ENCODE measurements around the gene OR10AG1.

OR10AG1 gene

GRCh38 chr11:55969845-55970244 is at the start of gene OR10AG1:
Gene OR10AG1, minus strand, starts transcription at chr11:55969945. Its CDS starts 38 bp downstream, at chr11:55969907.
- DNase-seq (ENCODE audit: low read depth): no peak
- no peak for TF ChIP-seq CTCF (conservative IDR thresholded peaks at IDR 0.05; ENCODE audit: low read depth, low read length)
- H3K4me3 ChIP-seq (ENCODE audit: low read length): no peak within 1 kb of the TSS

- no peak for DNase-seq (ENCODE audit: low read depth)
- no peak overlapping the region for H3K4me3 ChIP-seq (ENCODE audit: low read length)
- TF ChIP-seq CTCF (conservative IDR thresholded peaks at IDR 0.05; ENCODE audit: low read depth, low read length): no peak
Measured at GRCh38 chr11:56013805-56014204, 44.1 kb upstream of the OR10AG1 start.

- no peak overlapping the region for H3K4me3 ChIP-seq (ENCODE audit: low read length)
- no peak for DNase-seq (ENCODE audit: low read depth)
- TF ChIP-seq CTCF (conservative IDR thresholded peaks at IDR 0.05; ENCODE audit: low read depth, low read length): no peak
Measured at GRCh38 chr11:56010716-56011115, 41.0 kb upstream of the OR10AG1 start.

GRCh38 chr11:55994525-55994924 is 24.8 kb upstream of the OR10AG1 start, which contains the start of gene OR5F1:
Gene OR5F1, minus strand, starts transcription at chr11:55994625. Its CDS starts 0 bp downstream, at chr11:55994625.
- H3K4me3 ChIP-seq (ENCODE audit: low read length): no peak within 1 kb of the TSS
- no peak for DNase-seq (ENCODE audit: low read depth)
- TF ChIP-seq CTCF (conservative IDR thresholded peaks at IDR 0.05; ENCODE audit: low read depth, low read length): no peak

GRCh38 chr11:55970935-55971334 is 1.2 kb upstream of the OR10AG1 start:
- H3K4me3 ChIP-seq (ENCODE audit: low read length): no peak overlapping the region
- no peak for TF ChIP-seq CTCF (conservative IDR thresholded peaks at IDR 0.05; ENCODE audit: low read depth, low read length)
- DNase-seq (ENCODE audit: low read depth): no peak

- TF ChIP-seq CTCF (conservative IDR thresholded peaks at IDR 0.05; ENCODE audit: low read depth, low read length): no peak
- DNase-seq (ENCODE audit: low read depth): no peak
- H3K4me3 ChIP-seq (ENCODE audit: low read length): no peak overlapping the region
Measured at GRCh38 chr11:55967914-55968313, 1.8 kb downstream of the OR10AG1 start.

GRCh38 chr11:55966391-55966790 is 3.4 kb downstream of the OR10AG1 start:
- no peak for DNase-seq (ENCODE audit: low read depth)
- no peak overlapping the region for H3K4me3 ChIP-seq (ENCODE audit: low read length)
- no peak for TF ChIP-seq CTCF (conservative IDR thresholded peaks at IDR 0.05; ENCODE audit: low read depth, low read length)
